Inferior parietal cortex (tissue), 1 donor: ENCODE data around the gene OPN1MW3.
"Not testable (repeated sequence)": the region's sequence is repeated elsewhere in the genome, so short reads cannot be mapped to it uniquely, and the experiment has no call there.

Experiments
- DNase-seq: peaks from one replicate; pipeline ENCODE4 v3.0.0-alpha.2; 2016; ENCODE audit errors: extremely low spot score

Gene OPN1MW3

GRCh38 chrX:154296731-154297130 is 39.3 kb downstream of the OPN1MW3 start:
- no peak for DNase-seq

GRCh38 chrX:154298312-154298711 is 40.9 kb downstream of the OPN1MW3 start:
- no peak for DNase-seq

- no peak for DNase-seq
These were observed 43.4 kb downstream of the OPN1MW3 start for GRCh38 chrX:154300816-154301215.

DNA sequence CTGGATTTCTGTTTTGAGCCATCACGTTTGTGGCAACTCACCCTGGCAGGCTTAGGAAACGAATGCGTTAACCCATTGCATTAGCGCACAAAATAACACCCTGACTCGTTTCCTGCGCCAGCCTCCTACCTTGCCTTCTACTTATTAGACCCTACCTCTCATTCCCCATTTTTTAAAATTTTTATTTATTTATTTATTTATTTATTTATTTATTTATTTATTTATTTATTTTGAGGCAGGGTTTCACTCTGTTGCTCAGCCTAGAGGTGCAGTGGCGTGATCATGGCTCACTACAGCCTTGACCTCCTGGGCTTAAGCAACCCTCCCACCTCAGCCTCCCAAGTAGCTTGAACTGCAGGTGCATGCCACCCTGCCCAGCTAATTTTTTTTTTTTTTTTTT is 45.6 kb downstream of the OPN1MW3 start:
- not testable (repeated sequence) for DNase-seq

GRCh38 chrX:154303476-154303875 is 46.1 kb downstream of the OPN1MW3 start:
- no peak for DNase-seq

DNA sequence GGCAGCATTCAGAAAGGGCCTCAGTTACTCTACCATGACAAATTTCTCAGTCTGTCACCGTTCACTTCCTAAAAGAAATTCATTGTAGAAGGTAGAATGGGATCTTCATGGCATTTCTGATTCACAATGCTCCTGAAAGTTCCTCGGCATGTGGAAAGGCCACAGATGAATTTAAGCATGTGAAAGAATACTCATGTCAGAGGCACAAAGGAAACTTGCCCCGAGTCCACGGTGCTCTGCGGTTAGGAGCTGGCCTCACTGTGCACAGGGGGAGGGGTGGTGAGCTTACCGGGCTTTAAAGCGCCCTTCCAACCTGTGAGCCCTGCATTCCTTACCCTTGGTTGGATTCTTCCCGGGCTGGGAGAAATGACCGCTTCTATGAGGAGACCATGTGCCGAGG is 47.5 kb downstream of the OPN1MW3 start:
- no peak for DNase-seq

GRCh38 chrX:154305541-154306205 is 48.3 kb downstream of the OPN1MW3 start:
- no peak for DNase-seq

DNA sequence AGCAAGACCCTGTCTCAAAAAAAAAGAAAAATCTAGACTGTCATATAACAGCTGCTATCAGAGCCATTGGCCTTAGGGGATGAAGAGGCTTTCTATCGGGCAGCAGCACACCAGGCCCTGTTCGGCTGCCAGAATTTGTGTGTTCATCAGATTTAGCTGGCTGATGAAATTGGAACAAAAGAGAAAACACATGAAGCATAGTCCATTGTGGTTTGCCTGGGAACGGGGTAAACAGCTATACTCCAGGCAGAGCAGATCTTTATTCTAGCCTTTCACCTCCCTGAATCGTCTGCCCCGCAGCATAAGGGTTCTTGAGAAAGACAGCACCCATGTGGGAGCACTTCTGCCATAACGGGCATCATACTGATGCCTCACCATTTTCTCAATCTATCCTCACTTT is 49.8 kb downstream of the OPN1MW3 start:
- no peak for DNase-seq

GRCh38 chrX:154308108-154308946 is 50.9 kb downstream of the OPN1MW3 start:
- DNase-seq, result peak; percentile 54

- no peak for DNase-seq
These were observed 51.8 kb downstream of the OPN1MW3 start for GRCh38 chrX:154309041-154309775.

GRCh38 chrX:154310616-154311536 is 53.5 kb downstream of the OPN1MW3 start:
- DNase-seq, result no peak

GRCh38 chrX:154312116-154312515 is 54.7 kb downstream of the OPN1MW3 start:
- DNase-seq, result no peak

GRCh38 chrX:154313147-154313546 is 55.8 kb downstream of the OPN1MW3 start:
- no peak for DNase-seq

- no peak for DNase-seq
These were observed 58.0 kb downstream of the OPN1MW3 start for GRCh38 chrX:154315416-154315815.

- DNase-seq, result no peak
These were observed 60.1 kb downstream of the OPN1MW3 start for GRCh38 chrX:154317391-154317995.

- no peak for DNase-seq
These were observed 63.0 kb downstream of the OPN1MW3 start for GRCh38 chrX:154320406-154320805.
